Gastroesophageal sphincter (tissue), 3 donors: ENCODE data around the gene USP6.

Source experiments
- EP300 ChIP-seq: sonication (generic); formaldehyde crosslinking; IDR thresholded peaks from one replicate; pipeline ENCODE4 v1.6.1; 2017; ENCODE audit warnings: antibody characterized with exemption, mild to moderate bottlenecking
- POLR2A ChIP-seq, 2 donors: fragments of 450-650 bp; IDR thresholded peaks; one replicate each; pipeline ENCODE4 v1.6.1; 2017; ENCODE audit warnings: antibody characterized with exemption in 2 of 2, mild to moderate bottlenecking in 2 of 2, moderate library complexity in 1 of 2
- TF ChIP-seq, protein P1 (sequence below), 4 experiments: fragments of 200-600 bp in 2 of 4; fragments of 450-650 bp in 2 of 4; sonication (generic) in 1 of 4; IDR thresholded peaks; one replicate each; pipeline ENCODE4 v1.5.1; 2017 to 2019; ENCODE audit warnings: antibody characterized with exemption in 4 of 4, mild to moderate bottlenecking in 2 of 4, moderate library complexity in 2 of 4

DNA sequence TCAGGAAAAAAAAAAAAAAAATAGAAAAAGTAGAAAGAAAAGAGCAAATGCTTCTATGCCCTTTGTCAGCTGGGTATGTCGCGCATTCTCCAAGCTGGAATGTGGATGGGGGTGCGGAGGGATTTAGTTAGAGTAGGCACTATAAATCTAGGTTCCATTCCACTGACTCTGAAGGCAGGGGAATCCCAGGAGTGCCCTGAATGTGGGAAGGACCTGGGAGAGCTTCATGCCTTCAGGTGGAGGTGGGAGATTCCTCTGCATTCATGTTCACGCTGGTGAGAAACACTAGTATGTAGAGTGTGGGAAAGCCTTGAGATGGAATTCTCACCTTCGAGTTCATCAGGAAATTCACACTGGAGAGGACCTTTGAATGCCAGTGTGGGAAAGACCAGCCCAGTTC lies 16.6 kb upstream of the USP6 start:
- TF ChIP-seq, protein P1, sequence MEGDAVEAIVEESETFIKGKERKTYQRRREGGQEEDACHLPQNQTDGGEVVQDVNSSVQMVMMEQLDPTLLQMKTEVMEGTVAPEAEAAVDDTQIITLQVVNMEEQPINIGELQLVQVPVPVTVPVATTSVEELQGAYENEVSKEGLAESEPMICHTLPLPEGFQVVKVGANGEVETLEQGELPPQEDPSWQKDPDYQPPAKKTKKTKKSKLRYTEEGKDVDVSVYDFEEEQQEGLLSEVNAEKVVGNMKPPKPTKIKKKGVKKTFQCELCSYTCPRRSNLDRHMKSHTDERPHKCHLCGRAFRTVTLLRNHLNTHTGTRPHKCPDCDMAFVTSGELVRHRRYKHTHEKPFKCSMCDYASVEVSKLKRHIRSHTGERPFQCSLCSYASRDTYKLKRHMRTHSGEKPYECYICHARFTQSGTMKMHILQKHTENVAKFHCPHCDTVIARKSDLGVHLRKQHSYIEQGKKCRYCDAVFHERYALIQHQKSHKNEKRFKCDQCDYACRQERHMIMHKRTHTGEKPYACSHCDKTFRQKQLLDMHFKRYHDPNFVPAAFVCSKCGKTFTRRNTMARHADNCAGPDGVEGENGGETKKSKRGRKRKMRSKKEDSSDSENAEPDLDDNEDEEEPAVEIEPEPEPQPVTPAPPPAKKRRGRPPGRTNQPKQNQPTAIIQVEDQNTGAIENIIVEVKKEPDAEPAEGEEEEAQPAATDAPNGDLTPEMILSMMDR (IDR thresholded peaks at IDR 0.05): no peak
- TF ChIP-seq POLR2A (IDR thresholded peaks at IDR 0.05) (no peak), EP300 (no peak)
